ENCODE measurements around the gene CDH23. TPM values are rescaled to one million over a fixed set of nuclear protein-coding genes. Genes with fewer than 3 reads are reported as not detected.

CDH23 gene
- total RNA-seq, 2 donors from 2014 or later: 1.1 to 2.8 TPM

DNA sequence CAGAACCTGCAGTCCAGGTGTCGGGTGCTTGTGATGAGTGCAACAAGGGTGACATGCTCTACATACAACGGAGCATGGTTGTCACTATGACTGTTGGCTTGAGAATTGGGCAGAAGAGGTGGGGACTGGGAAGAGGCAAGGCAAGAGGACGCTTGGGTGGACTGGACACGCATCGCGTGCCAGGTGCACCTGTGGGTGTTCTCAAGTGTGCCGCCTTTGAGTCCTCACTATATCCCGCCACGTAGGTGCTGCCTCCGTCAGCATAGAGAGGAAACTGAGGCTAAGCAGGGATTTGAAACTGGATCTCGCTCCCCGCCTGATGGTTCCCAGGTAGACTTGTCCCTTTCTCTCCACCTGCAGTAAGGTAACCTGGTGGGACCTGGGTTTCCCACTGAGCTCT is 27.2 kb downstream of the CDH23 start:
- ATAC-seq (replicated peaks in 1 of 2) (no peak), DNase-seq (no peak)
- Mint-ChIP-seq H3K4me1 (ENCODE audit: low read depth) (no peaks in the 10 kb centered on the region), H3K9me3 (no peaks in the 10 kb centered on the region), H3K27ac (no peak overlapping the region), H3K4me3 (no peak overlapping the region), H3K36me3 (ENCODE audit: insufficient read depth in 2 of 2) (no peaks in the 10 kb centered on the region), H3K27me3 (ENCODE audit: low read depth) (peaks cover 7% of the 10 kb centered on the region)

DNA sequence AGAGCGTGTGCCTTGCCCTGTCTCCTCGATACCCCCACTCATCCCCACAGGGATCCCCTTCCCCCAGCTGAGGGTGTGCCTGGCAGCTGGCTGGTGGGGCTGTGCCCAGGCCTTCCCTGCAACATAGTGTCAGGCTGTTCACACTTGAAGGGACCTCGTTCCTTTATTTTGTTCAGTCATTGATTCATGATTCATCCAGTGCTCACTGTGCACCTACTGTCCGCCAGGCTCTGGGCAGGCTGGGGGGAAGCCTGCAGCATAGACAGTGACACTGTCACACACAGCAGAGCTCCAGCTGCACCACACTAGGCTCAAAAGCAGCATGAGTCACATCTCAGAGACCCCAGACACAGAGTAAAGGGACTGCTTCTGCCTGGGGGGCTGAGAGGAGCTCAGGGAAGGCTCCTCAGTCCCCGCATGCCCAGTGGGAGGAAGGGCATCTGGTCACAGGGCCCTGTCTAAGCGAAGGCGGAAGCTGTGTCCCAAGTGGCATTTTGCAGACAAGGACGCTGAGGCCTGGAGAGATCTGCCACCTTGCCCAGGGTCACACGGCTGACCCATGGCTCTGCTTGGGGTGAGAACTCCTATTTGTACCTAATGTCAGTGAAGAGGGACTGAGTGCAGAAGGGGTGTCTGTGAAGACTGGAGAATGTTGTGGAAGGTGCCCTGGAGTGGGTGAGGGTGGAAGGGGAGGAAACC is 27.9 kb downstream of the CDH23 start:
- Mint-ChIP-seq H3K4me3 (no peak overlapping the region), H3K27me3 (ENCODE audit: low read depth) (peaks cover 14% of the 10 kb centered on the region), H3K9me3 (no peaks in the 10 kb centered on the region), H3K4me1 (ENCODE audit: low read depth) (no peaks in the 10 kb centered on the region), H3K36me3 (ENCODE audit: insufficient read depth in 2 of 2) (no peaks in the 10 kb centered on the region), H3K27ac (no peak overlapping the region)
- no peak for DNase-seq
- ATAC-seq (replicated peaks in 1 of 2): no peak

DNA sequence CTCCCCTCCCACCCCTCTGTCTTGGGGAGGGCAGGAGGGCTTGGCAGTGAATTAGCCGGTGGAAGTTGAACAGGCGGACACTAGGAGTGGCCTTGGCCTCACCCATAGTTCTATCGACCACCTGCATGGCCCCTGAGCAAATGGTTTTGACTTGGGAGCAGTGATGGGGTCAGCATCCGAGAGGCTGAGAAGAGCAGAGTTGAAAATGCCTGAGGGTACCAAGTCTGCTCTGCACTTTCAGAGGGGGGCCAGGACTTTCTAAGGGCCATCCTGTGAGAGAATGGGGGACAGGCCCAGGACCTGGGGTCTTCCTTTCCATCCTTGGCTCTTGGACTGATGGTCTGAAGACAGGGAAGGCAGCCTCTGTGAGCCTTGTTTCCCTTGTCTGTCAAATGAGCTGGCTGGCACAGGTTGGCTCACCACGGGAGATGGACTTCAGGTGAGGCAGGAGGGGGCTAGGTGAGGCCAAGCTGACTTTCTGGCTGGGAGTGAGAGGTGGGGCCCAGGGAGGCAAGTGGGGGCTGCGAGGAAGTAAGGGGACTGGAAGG is 29.4 kb downstream of the CDH23 start:
- H3K27ac Mint-ChIP-seq: no peak overlapping the region
- no peak for ATAC-seq (replicated peaks in 1 of 2)
- H3K4me3 Mint-ChIP-seq: no peak overlapping the region
- no peaks in the 10 kb centered on the region for H3K9me3 Mint-ChIP-seq
- peaks cover 17% of the 10 kb centered on the region for H3K27me3 Mint-ChIP-seq (ENCODE audit: low read depth)
- DNase-seq: no peak
- H3K4me1 Mint-ChIP-seq (ENCODE audit: low read depth): no peaks in the 10 kb centered on the region
- no peaks in the 10 kb centered on the region for H3K36me3 Mint-ChIP-seq (ENCODE audit: insufficient read depth in 2 of 2)

DNA sequence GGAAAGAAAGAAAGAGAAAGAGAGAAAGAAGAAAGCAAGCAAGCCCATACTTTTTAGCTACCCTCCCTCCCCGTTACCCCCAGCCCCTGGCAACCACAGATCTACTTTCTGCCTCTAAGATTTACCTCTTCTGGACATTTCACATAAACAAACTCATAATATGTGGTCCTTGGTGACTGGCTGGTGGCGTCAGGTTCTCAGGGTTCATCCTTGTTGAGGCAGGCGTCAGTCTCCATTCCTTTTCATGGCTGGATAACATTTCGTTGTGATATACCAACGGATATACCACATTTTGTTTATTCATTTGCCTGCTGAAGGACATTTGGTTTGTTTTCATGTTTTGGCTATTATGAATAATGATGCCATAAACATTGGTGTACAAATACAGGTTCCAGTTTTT is 30.5 kb downstream of the CDH23 start:
- no peak overlapping the region for H3K4me3 Mint-ChIP-seq

DNA sequence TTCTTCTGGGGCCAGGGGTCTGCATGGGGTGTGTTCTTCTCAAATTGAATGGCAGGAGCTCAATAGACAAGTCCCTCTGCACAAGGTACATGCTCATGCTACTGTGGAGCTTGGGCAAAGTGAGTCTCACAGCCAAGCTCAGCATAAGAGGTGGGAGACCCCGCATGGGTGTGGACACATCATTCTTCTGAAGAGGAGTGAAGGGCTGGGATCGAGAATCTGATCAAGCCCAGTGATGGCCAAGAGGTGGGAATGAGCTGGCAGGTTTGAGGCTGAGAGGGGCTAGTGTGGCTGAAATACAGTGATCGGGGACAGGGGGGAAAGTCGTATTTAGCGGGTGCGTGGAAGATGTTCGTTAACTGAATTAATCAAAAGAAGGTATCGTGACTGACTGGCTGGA is 32.6 kb downstream of the CDH23 start:
- H3K36me3 Mint-ChIP-seq (ENCODE audit: insufficient read depth in 2 of 2): no peaks in the 10 kb centered on the region
- H3K4me1 Mint-ChIP-seq (ENCODE audit: low read depth): no peaks in the 10 kb centered on the region
- H3K27ac Mint-ChIP-seq: no peak overlapping the region
- no peaks in the 10 kb centered on the region for H3K9me3 Mint-ChIP-seq
- DNase-seq: no peak
- no peak overlapping the region for H3K4me3 Mint-ChIP-seq
- ATAC-seq (replicated peaks in 1 of 2): no peak
- H3K27me3 Mint-ChIP-seq (ENCODE audit: low read depth): peaks cover 17% of the 10 kb centered on the region

More for the DNA sequence above, 30.5 kb downstream of the CDH23 start:
- no peak for ATAC-seq (replicated peaks in 1 of 2)
- no peaks in the 10 kb centered on the region for H3K9me3 Mint-ChIP-seq
- no peak overlapping the region for H3K27ac Mint-ChIP-seq
- H3K27me3 Mint-ChIP-seq (ENCODE audit: low read depth): peaks cover 17% of the 10 kb centered on the region
- no peaks in the 10 kb centered on the region for H3K4me1 Mint-ChIP-seq (ENCODE audit: low read depth)
- no peak for DNase-seq
- no peaks in the 10 kb centered on the region for H3K36me3 Mint-ChIP-seq (ENCODE audit: insufficient read depth in 2 of 2)

DNA sequence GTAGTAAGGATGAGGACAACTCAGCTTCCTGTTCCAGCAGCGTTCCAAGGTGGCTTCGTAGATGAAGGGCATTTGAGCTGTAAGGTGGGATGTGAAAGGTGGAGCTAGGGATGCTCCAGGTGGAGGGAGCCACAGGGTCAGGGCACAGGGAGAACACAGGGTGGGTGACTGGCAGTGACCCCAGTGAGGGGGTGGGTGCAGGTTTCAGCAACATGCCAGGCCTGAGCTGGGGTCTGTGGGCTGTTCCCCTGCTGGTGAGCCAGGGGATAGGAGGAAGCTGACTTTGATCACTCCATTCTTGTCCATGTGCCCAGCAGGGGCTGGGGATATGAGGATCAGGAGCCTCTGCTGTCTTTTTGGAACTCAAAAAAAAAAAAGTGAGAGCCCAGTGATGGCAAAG is 33.2 kb downstream of the CDH23 start:
- Mint-ChIP-seq H3K9me3 (no peaks in the 10 kb centered on the region), H3K4me3 (no peak overlapping the region), H3K27me3 (ENCODE audit: low read depth) (peaks cover 17% of the 10 kb centered on the region), H3K36me3 (ENCODE audit: insufficient read depth in 2 of 2) (no peaks in the 10 kb centered on the region), H3K27ac (no peak overlapping the region), H3K4me1 (ENCODE audit: low read depth) (no peaks in the 10 kb centered on the region)
- DNase-seq: no peak
- ATAC-seq (replicated peaks in 1 of 2): no peak

DNA sequence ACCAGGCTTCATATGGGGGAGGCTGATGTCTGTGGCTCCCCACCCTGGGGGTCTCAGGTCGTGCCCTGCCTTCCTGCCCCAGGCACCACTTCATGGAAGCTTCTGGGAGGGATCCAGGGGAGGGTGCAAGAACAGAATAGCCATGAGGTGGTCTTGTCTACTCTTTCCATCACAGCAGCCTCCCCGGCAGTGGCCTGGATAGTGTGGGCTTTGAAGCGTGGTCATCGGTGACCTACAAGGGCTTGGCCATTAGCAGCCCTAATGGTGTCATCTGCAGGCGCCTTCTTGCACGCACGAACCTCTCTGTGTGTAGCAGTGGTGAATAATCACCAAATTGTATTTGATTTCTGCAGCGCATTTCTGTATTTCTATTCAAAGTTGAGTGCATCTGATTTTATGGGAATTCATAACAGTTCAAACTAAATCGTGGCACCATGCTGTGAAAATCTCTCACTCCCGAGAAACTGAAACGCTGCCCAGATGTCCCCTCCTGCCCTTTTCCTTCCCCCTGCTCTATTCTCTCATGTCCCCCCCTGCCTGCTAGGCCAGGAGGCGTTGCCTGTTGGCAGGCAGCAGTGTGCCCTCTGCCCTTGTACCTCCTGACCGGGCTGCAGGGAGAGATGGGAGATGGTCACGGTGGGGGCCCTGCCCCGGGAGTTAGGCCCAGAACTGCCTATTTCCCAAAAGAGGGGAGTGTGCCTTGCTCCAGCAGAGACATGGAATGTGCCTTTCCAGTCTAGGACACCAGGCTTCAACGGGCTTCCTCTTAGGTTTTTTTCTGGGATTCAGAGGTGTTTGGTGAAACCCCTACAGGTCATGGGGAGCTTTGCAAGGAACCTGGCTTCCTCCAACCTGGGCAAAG is 34.8 kb downstream of the CDH23 start:
- no peaks in the 10 kb centered on the region for H3K9me3 Mint-ChIP-seq
- H3K36me3 Mint-ChIP-seq (ENCODE audit: insufficient read depth in 2 of 2): no peaks in the 10 kb centered on the region
- H3K27me3 Mint-ChIP-seq (ENCODE audit: low read depth): peaks cover 10% of the 10 kb centered on the region
- no peak overlapping the region for H3K4me3 Mint-ChIP-seq
- H3K27ac Mint-ChIP-seq: no peak overlapping the region
- no peaks in the 10 kb centered on the region for H3K4me1 Mint-ChIP-seq (ENCODE audit: low read depth)
- ATAC-seq (replicated peaks in 1 of 2) (no peak), DNase-seq (no peak)

DNA sequence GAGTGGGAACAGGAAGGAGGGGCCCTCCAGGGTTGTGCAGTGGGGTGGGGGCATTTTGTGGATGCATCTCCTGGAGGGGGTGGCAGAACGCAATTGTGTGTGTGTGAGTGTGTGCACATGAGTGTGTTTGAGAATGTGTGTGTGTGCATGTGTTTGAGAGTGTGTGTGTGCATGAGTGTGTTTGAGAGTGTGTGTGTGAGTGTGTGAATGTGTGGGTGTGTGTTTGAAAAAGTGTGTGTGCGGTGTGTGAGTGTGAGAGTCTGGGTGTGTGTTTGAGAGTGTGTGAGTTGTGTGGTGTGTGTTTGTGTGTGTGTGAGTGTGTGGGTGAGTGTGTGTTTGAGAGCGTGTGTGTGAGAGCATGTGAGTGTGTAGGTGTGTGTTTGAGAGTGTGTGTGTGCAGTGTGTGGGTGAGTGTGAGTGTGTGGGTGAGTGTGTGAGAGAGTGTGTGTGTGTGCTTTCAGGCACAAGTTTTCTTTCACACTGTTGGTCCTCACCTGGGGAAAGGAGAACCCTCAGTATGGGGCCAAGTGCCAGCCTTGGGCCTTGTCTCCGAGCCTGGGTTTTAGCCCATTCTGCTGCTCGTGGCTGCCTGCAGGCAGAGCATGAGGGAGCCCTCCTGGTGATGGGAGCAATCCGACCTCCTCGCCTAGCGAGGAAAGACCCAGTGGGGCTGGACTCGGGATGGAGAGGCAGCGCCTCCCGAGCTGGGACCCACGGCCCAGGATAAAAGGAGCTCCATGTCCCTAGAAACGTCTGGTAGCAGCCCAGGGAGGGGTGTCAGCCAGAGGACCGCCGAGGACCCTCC is 35.6 kb downstream of the CDH23 start:
- Mint-ChIP-seq H3K4me3 (no peak overlapping the region), H3K27ac (no peak overlapping the region), H3K36me3 (ENCODE audit: insufficient read depth in 2 of 2) (no peaks in the 10 kb centered on the region), H3K4me1 (ENCODE audit: low read depth) (no peaks in the 10 kb centered on the region), H3K9me3 (no peaks in the 10 kb centered on the region), H3K27me3 (ENCODE audit: low read depth) (peaks cover 10% of the 10 kb centered on the region)
- ATAC-seq (replicated peaks in 1 of 2) (no peak), DNase-seq (no peak)

DNA sequence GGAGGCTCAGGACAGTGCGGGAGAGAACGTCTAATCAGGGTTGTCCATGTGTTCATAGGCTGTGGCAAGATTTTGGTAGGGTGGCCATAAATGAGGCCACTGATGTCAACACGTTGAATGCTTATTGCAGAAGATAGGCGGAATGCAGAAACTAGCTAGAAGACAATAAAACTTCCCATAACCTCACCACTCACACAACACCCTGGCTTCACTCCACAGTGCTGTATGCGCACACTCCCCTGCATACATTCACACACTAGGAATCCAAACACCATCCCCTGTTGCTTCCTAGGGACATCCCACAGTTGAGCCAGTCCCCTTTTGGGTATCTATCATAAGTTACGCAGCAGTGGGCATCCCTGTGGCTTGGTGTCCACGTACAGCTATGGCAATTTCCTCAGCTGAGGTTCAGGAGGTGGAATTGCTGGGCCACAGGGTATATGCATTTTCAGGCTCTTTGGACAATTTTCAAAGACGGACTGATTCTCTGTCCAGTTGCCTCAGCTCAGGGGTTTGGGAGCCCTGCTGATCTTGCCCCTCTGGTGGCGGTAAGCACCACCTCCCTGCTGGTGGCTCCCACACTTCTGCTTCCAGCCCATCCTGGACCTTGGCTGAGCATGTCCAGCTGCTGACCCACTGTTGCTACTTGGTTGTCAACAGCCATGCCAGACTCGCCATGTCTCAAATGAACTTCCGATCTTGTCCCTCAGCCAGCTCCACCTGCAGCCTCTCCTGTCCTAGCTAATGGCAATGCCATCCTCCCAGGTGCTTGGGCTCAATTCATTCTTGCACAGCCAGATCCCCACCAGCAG is 36.4 kb downstream of the CDH23 start:
- peaks cover 10% of the 10 kb centered on the region for H3K27me3 Mint-ChIP-seq (ENCODE audit: low read depth)
- no peak for ATAC-seq (replicated peaks in 1 of 2)
- H3K36me3 Mint-ChIP-seq (ENCODE audit: insufficient read depth in 2 of 2): no peaks in the 10 kb centered on the region
- H3K4me3 Mint-ChIP-seq: no peak overlapping the region
- H3K9me3 Mint-ChIP-seq: no peaks in the 10 kb centered on the region
- H3K27ac Mint-ChIP-seq: no peak overlapping the region
- H3K4me1 Mint-ChIP-seq (ENCODE audit: low read depth): no peaks in the 10 kb centered on the region
- DNase-seq: no peak

DNA sequence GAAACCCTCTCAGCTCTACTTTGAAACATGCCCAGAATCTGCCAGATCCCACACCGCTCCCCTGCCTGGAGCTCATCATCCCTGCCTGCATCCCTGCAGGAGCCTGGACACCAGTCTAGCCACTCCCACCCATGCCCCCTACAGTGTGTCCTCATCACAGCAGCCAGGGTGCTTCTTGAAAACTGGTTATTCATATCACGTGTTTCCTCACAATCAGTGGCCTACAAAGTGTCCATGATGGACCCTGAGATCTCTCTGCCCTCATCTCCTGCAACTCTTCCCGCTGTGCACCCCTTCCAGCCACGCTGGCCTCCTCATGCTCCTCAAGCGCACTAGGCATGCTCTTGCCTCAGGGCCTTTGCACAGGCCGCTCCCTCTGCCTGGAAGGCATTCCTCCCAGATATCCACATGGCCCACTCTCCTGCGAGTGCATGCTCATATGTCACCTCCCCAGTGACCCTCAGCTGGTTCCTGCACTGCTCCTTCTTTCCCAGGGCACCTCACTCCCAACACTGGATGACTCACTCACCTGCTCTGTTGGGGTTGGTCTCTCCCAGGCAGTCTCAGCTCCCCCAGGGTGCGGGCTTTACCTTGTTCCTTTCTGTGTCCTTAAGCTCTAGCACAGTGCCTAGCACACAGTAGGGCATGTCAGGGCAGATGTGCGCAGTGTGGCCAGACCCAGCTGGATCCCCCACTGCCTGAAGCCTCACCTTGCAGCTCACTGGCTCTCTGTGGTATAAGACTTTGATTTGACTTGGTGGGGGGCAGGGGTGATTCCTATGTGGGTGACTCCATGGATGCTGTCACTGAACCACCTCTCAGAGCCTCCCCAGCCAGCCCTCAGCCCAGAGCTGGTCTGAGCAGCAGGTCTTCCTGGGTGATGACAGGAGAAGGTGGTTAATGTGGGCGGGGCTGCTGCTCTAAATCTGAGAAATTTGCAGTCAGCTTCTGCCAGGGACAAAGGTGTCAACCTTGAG is 37.3 kb downstream of the CDH23 start:
- H3K27ac Mint-ChIP-seq: no peak overlapping the region
- peak; percentile 25 to 55 for ATAC-seq (replicated peaks in 1 of 2)
- DNase-seq: peak in 1 of 2 donors; percentile 9
- H3K4me3 Mint-ChIP-seq: no peak overlapping the region
- no peaks in the 10 kb centered on the region for H3K4me1 Mint-ChIP-seq (ENCODE audit: low read depth)
- no peaks in the 10 kb centered on the region for H3K9me3 Mint-ChIP-seq
- H3K36me3 Mint-ChIP-seq (ENCODE audit: insufficient read depth in 2 of 2): no peaks in the 10 kb centered on the region
- H3K27me3 Mint-ChIP-seq (ENCODE audit: low read depth): peaks cover 9% of the 10 kb centered on the region

DNA sequence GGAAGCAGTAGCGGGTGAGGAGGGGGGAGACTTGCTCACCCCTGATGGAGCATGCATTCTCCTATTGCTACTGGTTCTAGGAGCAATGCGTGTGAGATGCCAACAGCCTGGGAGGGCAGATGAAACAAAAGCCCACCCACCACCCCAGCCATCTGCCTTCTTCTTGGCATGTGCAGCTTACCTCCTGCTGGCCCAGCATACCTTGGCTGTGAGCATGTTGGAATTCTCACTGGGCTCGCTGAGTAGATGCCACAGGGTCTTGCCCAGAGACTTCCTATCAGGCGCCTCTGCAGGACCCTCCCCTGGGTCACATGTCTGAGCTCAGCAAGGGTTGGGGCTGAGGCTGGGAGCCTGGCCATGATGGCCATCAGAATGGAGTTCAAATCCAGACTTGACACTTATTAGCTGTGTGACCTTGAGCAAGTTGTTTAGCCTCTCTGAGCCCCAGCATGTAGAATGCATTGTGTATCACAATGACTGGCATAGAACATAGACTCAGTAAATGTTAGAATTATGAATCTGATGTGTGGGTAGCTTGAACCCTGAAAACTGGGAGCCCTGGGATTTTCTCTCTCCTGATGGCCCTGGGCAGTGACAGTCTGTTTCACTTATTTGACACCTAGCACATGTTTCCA is 38.2 kb downstream of the CDH23 start:
- H3K27me3 Mint-ChIP-seq (ENCODE audit: low read depth): peaks cover under 1% of the 10 kb centered on the region

More for the DNA sequence above, 38.2 kb downstream of the CDH23 start:
- DNase-seq (no peak), ATAC-seq (replicated peaks in 1 of 2) (no peak)
- Mint-ChIP-seq H3K4me1 (ENCODE audit: low read depth) (no peaks in the 10 kb centered on the region), H3K36me3 (ENCODE audit: insufficient read depth in 2 of 2) (no peaks in the 10 kb centered on the region), H3K9me3 (no peaks in the 10 kb centered on the region), H3K27ac (no peak overlapping the region), H3K4me3 (no peak overlapping the region)

All from activated T-cell treated with anti-CD3 and anti-CD28 coated beads, Interleukin-2, amount 50 U/mL, for 72 hours (primary cell).